Colonic mucosa (tissue), 4 donors: ENCODE results near the gene PPP1R16B. TPM values are rescaled to one million over a fixed set of nuclear protein-coding genes. Genes with fewer than 3 reads are reported as not detected.

Source experiments
- DNase-seq: peaks from one replicate; pipeline ENCODE4 v3.0.0-alpha.2; 2020
- H3K27ac ChIP-seq: fragments of 200-600 bp; one replicate; pipeline ENCODE4 v1.8.0; 2021
- H3K27me3 ChIP-seq: fragments of 200-600 bp; one replicate; pipeline ENCODE4 v1.8.0; 2021
- H3K36me3 ChIP-seq: fragments of 200-600 bp; one replicate; pipeline ENCODE4 v1.8.0; 2021
- H3K4me1 ChIP-seq: fragments of 200-600 bp; one replicate; pipeline ENCODE4 v1.8.0; 2021; ENCODE audit warnings: mild to moderate bottlenecking
- H3K4me3 ChIP-seq: fragments of 200-600 bp; one replicate; pipeline ENCODE4 v1.8.0; 2021
- H3K9ac ChIP-seq, 2 donors: one replicate each; pipeline ENCODE4 v1.7.0; 2013; ENCODE audit warnings: control low read depth in 2 of 2, low read depth in 2 of 2, low read length in 2 of 2
- H3K9me3 ChIP-seq: fragments of 200-600 bp; one replicate; pipeline ENCODE4 v1.8.0; 2021
- intact Hi-C: fragments of 100-400 bp; cut with DNase I; formaldehyde crosslinking; loops from one replicate; pipeline ENCODE4 v1.14.1; 2022
- total RNA-seq, 2 donors: library from RNA; stranded (reverse); fragmentation: NEBNext Ultra II Directional in 1 of 2; extraction: Animal tissue kit (Norgen Biotek cat#: 25700) in 1 of 2; gene quantifications; one replicate each; pipeline ENCODE4 v1.2.1, GENCODE V29; 2021
- TF ChIP-seq, protein P1 (sequence below): fragments of 200-600 bp; IDR thresholded peaks from one replicate; pipeline ENCODE4 v1.8.0; 2022; ENCODE audit warnings: antibody characterized with exemption, mild to moderate bottlenecking
- donor health status: healthy.
- donor health status: DM: no; HTN: no; CAD: no.
- donor health status: DM: no; HTN: no; CAD: no.

The PPP1R16B gene
- total RNA-seq, 2 donors from 2014 or later: 2.0 to 2.1 TPM

DNA sequence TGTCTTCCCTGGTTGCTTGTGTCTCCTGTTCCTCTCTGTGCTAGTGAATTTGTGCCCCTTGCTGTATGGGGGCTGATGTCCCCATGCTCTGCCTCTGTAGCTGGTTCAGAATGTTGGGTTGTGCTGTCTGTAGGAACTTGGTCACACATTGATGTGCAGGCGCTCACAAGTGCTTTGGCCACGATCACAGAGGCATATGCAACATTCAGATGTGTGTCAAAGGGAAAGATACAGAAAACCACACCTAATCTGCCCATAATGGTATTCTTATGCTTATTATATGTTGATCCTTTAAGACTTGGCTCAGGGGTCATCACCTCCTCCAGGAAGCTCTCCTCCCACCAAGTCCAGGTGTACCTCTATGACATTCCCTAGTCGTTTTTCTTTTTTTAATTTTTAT lies 139.5 kb downstream of the PPP1R16B start:
- no peaks in the 10 kb centered on the region for H3K4me1 ChIP-seq
- no peaks in the 10 kb centered on the region for H3K9me3 ChIP-seq
- H3K9ac ChIP-seq: no peak overlapping the region
- no peak for DNase-seq
- TF ChIP-seq, protein P1, sequence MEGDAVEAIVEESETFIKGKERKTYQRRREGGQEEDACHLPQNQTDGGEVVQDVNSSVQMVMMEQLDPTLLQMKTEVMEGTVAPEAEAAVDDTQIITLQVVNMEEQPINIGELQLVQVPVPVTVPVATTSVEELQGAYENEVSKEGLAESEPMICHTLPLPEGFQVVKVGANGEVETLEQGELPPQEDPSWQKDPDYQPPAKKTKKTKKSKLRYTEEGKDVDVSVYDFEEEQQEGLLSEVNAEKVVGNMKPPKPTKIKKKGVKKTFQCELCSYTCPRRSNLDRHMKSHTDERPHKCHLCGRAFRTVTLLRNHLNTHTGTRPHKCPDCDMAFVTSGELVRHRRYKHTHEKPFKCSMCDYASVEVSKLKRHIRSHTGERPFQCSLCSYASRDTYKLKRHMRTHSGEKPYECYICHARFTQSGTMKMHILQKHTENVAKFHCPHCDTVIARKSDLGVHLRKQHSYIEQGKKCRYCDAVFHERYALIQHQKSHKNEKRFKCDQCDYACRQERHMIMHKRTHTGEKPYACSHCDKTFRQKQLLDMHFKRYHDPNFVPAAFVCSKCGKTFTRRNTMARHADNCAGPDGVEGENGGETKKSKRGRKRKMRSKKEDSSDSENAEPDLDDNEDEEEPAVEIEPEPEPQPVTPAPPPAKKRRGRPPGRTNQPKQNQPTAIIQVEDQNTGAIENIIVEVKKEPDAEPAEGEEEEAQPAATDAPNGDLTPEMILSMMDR: no peak
- H3K36me3 ChIP-seq: no peaks in the 10 kb centered on the region
- no peak overlapping the region for H3K27ac ChIP-seq
- H3K27me3 ChIP-seq: no peaks in the 10 kb centered on the region
- no peak overlapping the region for H3K4me3 ChIP-seq
- intact Hi-C loops: no loop called here

DNA sequence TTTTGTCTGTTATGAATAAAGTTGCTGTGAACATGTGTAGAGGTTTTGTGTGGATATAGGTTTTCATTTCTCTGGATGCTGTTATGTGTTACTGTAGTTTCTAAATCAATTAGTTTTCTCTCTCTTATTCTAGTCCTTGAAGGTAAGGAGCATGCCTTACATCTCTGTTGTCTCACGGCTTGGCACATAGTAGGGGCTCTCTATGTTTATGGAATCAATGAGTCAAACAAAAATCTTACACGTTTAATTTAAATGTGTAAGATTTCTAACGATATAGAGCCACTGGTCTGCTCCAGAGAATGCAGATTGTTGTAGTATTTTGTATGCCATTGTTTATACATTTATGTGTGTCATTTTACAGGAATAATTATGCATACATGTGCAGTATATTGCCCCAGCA lies 141.3 kb downstream of the PPP1R16B start:
- Histone ChIP-seq H3K9ac (no peak overlapping the region), H3K27ac (no peak overlapping the region), H3K4me1 (no peaks in the 10 kb centered on the region), H3K4me3 (no peak overlapping the region), H3K9me3 (no peaks in the 10 kb centered on the region), H3K36me3 (no peaks in the 10 kb centered on the region), H3K27me3 (no peaks in the 10 kb centered on the region)
- TF ChIP-seq, protein P1: no peak
- no peak for DNase-seq
- intact Hi-C loops: no loop called here

DNA sequence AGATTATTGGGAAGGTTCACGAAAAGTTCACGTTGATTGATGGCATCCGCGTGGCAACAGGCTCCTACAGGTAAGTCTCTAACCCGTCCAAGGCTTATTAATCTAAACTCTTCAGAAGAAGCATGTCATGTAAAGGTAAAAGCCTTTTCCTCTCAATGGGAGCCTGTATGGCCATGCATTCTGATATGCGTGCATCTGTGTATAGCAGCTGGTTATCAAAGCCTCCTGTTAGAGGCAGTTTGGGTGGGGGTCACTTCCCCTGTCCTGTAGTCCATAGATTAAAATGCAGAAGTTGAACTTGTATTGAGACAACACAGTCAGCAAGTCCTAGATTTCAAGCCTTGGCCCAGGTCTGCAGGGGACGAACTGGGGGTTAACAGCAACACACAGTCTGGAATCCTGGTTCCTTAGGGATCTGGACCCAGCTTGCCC lies 142.4 kb downstream of the PPP1R16B start:
- no peak for DNase-seq
- H3K27me3 ChIP-seq: no peaks in the 10 kb centered on the region
- H3K36me3 ChIP-seq: no peaks in the 10 kb centered on the region
- H3K9me3 ChIP-seq: no peaks in the 10 kb centered on the region
- TF ChIP-seq, protein P1: no peak
- intact Hi-C loops: no loop called here
- H3K27ac ChIP-seq: no peak overlapping the region
- no peak overlapping the region for H3K9ac ChIP-seq
- no peak overlapping the region for H3K4me3 ChIP-seq
- no peaks in the 10 kb centered on the region for H3K4me1 ChIP-seq

DNA sequence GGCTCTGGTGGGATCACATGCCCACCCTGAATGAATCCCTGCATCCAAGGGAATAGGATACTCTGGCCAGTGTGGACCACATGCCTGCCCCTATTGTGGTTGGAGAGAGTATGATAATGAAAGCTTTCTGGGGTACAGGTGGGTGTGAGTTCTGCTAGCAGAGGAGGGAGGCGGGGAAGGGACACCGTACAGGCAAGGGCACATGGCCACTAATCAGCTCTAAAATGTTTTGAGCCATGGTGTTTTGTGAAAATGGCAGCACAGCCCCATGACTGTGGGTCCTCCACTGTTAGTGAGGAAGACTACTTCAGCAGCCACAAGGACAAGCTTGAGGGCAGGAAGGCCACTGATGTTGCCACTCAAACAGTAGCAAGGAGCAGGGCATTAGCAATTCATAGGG lies 144.8 kb downstream of the PPP1R16B start:
- Histone ChIP-seq H3K4me1 (no peaks in the 10 kb centered on the region), H3K27ac (no peak overlapping the region), H3K9me3 (no peaks in the 10 kb centered on the region), H3K4me3 (no peak overlapping the region), H3K27me3 (no peaks in the 10 kb centered on the region), H3K9ac (no peak overlapping the region), H3K36me3 (no peaks in the 10 kb centered on the region)
- intact Hi-C loops: no loop called here
- TF ChIP-seq, protein P1: no peak
- no peak for DNase-seq

DNA sequence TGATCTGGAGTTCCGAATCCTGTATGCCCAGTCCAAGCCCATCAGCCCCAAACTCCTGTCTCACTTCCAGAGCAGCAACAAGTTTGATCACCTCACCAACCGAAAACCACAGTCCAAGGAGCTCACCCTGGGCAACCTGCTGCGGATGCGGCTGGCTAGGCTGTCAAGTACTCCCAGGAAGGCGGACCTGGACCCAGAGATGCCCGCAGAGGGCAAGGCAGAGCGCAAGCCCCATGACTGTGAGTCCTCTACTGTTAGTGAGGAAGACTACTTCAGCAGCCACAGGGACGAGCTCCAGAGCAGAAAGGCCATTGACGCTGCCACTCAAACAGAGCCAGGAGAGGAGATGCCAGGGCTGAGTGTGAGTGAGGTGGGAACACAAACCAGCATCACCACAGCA lies 146.1 kb downstream of the PPP1R16B start:
- TF ChIP-seq, protein P1: no peak
- no peak overlapping the region for H3K27ac ChIP-seq
- intact Hi-C loops: no loop called here
- no peak overlapping the region for H3K9ac ChIP-seq
- H3K36me3 ChIP-seq: no peaks in the 10 kb centered on the region
- H3K9me3 ChIP-seq: no peaks in the 10 kb centered on the region
- no peak for DNase-seq
- no peaks in the 10 kb centered on the region for H3K4me1 ChIP-seq
- H3K27me3 ChIP-seq: no peaks in the 10 kb centered on the region
- no peak overlapping the region for H3K4me3 ChIP-seq

GRCh38 chr20:38952153-38952552 lies 146.7 kb downstream of the PPP1R16B start:
- no peak for DNase-seq
- Histone ChIP-seq H3K27ac (no peak overlapping the region), H3K4me1 (no peaks in the 10 kb centered on the region), H3K27me3 (no peaks in the 10 kb centered on the region), H3K36me3 (no peaks in the 10 kb centered on the region), H3K9ac (no peak overlapping the region), H3K4me3 (no peak overlapping the region), H3K9me3 (no peaks in the 10 kb centered on the region)
- intact Hi-C loops: no loop called here
- TF ChIP-seq, protein P1: no peak
